ENCODE data around the gene P2RX6. TPM values are rescaled to one million over a fixed set of nuclear protein-coding genes. Genes with fewer than 3 reads are reported as not detected.
A peak's percentile ranks its signal among the peaks of the same experiment; 100 is the strongest.

Gene P2RX6
- total and polyA plus RNA-seq, 7 donors = under 0.01 to 2.0 (median 1.1) TPM; not detected in 1

- Histone ChIP-seq H3K36me3 (peaks cover 18 to 91% (median 34%) of the 10 kb centered on the region in 4 donors), H3K27ac (no peak overlapping the region), H3K4me1 (no peaks in the 10 kb centered on the region), H3K27me3 (no peaks in the 10 kb centered on the region), H3K9me3 (no peaks in the 10 kb centered on the region), H3K4me3 (no peak overlapping the region)
- WGBS, 2 donors = 85 to 86% methylated on average over 7 of the region's 7 CpGs
- TF ChIP-seq CTCF (IDR thresholded peaks at IDR 0.05) = no peak
- no peak for TF ChIP-seq POLR2AphosphoS5 (IDR thresholded peaks at IDR 0.05)
- no peak for TF ChIP-seq EP300 (IDR thresholded peaks at IDR 0.05)
- TF ChIP-seq POLR2A (IDR thresholded peaks at IDR 0.05) = no peak
- intact Hi-C loops (cut with DNase I) = no loop called here
- DNase-seq = no peak
Observed at GRCh38 chr22:20992056-20992442, 22.9 kb upstream of the P2RX6 start.

- no peak for DNase-seq
- TF ChIP-seq POLR2A (IDR thresholded peaks at IDR 0.05) = no peak
- TF ChIP-seq EP300 (IDR thresholded peaks at IDR 0.05) = no peak
- TF ChIP-seq POLR2AphosphoS5 (IDR thresholded peaks at IDR 0.05) = no peak
- TF ChIP-seq CTCF (IDR thresholded peaks at IDR 0.05) = no peak
- WGBS, 2 donors = 90 to 92% methylated on average over 21 of the region's 21 CpGs
- Histone ChIP-seq H3K4me1 (no peaks in the 10 kb centered on the region), H3K27me3 (no peaks in the 10 kb centered on the region), H3K9me3 (no peaks in the 10 kb centered on the region), H3K36me3 (peaks cover 18 to 91% (median 34%) of the 10 kb centered on the region in 4 donors), H3K27ac (no peak overlapping the region), H3K4me3 (no peak overlapping the region)
- intact Hi-C loops (cut with DNase I) = no loop called here
Observed at GRCh38 chr22:20992456-20993303, 22.3 kb upstream of the P2RX6 start.

DNA sequence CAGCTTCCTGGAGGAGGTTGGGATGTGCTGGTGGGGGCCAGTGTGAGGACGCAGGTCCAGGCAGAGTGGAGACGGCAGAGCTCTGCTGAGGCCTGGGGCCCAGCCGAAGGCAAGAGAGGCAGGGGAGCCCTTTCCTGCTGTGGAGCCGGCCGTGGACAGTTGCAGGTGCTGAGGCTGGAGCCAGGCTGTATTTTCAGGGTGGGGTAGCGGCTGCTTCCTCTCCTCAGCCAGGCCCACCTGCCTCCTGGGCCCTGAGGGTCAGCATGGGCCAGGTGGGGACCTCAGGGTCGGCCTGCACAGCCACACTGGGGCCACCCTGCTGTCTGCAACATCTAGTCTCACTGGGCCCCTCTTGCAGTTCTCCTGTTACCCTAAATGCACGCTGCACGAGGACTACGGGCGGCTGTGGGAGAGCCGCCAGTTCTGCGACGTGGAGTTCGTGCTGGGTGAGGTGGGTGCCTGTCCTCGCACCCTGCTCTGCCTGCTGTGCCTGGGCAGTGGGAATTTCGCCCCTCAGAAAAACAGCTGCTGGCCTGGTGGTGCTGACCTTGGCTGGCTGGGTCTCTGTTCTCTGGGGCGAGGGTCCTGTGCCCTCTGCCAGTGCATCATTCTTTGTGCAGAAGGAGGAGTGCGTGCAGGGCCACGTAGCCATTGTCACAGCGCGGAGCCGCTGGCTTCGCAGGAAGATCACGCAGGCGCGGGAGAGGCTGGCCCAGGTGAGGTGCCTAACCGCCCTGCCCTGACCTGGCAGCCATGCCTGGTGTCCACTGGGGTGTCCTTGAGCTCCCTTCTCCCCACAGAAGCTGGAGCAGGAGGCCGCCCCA lies 21.4 kb upstream of the P2RX6 start:
- 96% methylated on average over 29 of the region's 29 CpGs for WGBS, 2 donors
- peak; percentile 61 for DNase-seq
- intact Hi-C loops (cut with DNase I) = no loop called here
- Histone ChIP-seq H3K27ac (no peak overlapping the region), H3K36me3 (peaks cover 18 to 91% (median 32%) of the 10 kb centered on the region in 4 donors), H3K27me3 (no peaks in the 10 kb centered on the region), H3K4me1 (no peaks in the 10 kb centered on the region), H3K9me3 (no peaks in the 10 kb centered on the region), H3K4me3 (no peak overlapping the region)
- TF ChIP-seq CTCF (IDR thresholded peaks at IDR 0.05) (no peak), EP300 (IDR thresholded peaks at IDR 0.05) (no peak), POLR2AphosphoS5 (IDR thresholded peaks at IDR 0.05) (no peak), POLR2A (IDR thresholded peaks at IDR 0.05) (no peak)

- Histone ChIP-seq H3K4me3 (no peak overlapping the region), H3K9me3 (no peaks in the 10 kb centered on the region), H3K4me1 (peaks cover 0 to 2% (median under 1%) of the 10 kb centered on the region in 4 donors), H3K36me3 (peaks cover 18 to 93% (median 31%) of the 10 kb centered on the region in 4 donors), H3K27me3 (no peaks in the 10 kb centered on the region), H3K27ac (no peak overlapping the region)
- 94 to 95% methylated on average over 30 of the region's 30 CpGs for WGBS, 2 donors
- DNase-seq = peak; percentile 63
- intact Hi-C loops (cut with DNase I) = no loop called here
- TF ChIP-seq EP300 (IDR thresholded peaks at IDR 0.05) (no peak), POLR2A (IDR thresholded peaks at IDR 0.05) (no peak), POLR2AphosphoS5 (IDR thresholded peaks at IDR 0.05) (no peak), CTCF (IDR thresholded peaks at IDR 0.05) (no peak)
Observed at GRCh38 chr22:20994128-20994901, 20.6 kb upstream of the P2RX6 start.
